Measurements from ENCODE around the gene SLAMF1. TPM values are rescaled to one million over a fixed set of nuclear protein-coding genes. Genes with fewer than 3 reads are reported as not detected.
"Not testable (repeated sequence)": the region's sequence is repeated elsewhere in the genome, so short reads cannot be mapped to it uniquely, and the experiment has no call there.

Gene SLAMF1
- total RNA-seq, 4 donors from 2014 or later, result 1.1 to 2.2 (median 1.7) TPM; not detected in 1

DNA sequence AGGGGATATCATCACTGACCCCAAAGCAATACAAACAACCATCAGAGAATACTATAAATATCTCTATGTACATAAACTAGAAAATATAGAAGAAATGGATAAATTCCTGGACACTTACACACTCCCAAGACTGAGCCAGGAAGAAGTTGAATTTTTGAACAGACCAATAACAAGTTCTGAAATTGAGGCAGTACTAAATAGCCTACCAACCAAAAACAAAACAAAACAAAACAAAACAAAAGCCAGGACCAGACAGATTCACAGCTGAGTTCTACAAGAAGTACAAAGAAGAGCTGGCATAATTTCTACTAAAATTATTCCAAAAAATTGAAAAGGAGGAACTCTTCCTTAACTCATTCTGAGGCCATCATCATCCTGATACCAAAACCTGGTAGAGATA lies 86.0 kb downstream of the SLAMF1 start:
- Histone ChIP-seq H3K36me3 (no peaks in the 10 kb centered on the region), H3K27me3 (peaks cover 0 to 5% (median 0%) of the 10 kb centered on the region in 4 donors), H3K9me3 (peaks cover 0 to 8% (median 0%) of the 10 kb centered on the region in 3 donors), H3K4me1 (no peaks in the 10 kb centered on the region), H3K4me3 (no peak overlapping the region), H3K27ac (no peak overlapping the region)
- no peak for TF ChIP-seq CTCF (IDR thresholded peaks at IDR 0.05)
- TF ChIP-seq POLR2A (IDR thresholded peaks at IDR 0.05), result no peak
- DNase-seq, result no peak
- intact Hi-C loops (cut with DNase I), result no loop called here

GRCh38 chr1:160560045-160560705 lies 86.7 kb downstream of the SLAMF1 start:
- intact Hi-C loops (cut with DNase I), result no loop called here
- WGBS, 2 donors, result 64 to 70% methylated on average over 4 of the region's 4 CpGs
- Histone ChIP-seq H3K9me3 (peaks cover 0 to 8% (median 0%) of the 10 kb centered on the region in 3 donors), H3K27me3 (peaks cover 0 to 5% (median 0%) of the 10 kb centered on the region in 4 donors), H3K4me1 (no peaks in the 10 kb centered on the region), H3K4me3 (no peak overlapping the region), H3K36me3 (no peaks in the 10 kb centered on the region), H3K27ac (peak overlapping the region in 1 of 4 donors; percentile 25)
- no peak for DNase-seq
- TF ChIP-seq CTCF (IDR thresholded peaks at IDR 0.05), result no peak
- peak in 1 of 4 donors; percentile 14 for TF ChIP-seq POLR2A (IDR thresholded peaks at IDR 0.05)

- H3K36me3 ChIP-seq; H3K4me1 ChIP-seq; H3K9me3 ChIP-seq; H3K27me3 ChIP-seq; intact Hi-C loops (cut with DNase I); DNase-seq: not testable (repeated sequence)
- WGBS, 2 donors, result 74 to 89% methylated on average over 3 of the region's 3 CpGs
- peak overlapping the region in 1 of 4 donors; percentile 15 for H3K4me3 ChIP-seq
- peak overlapping the region in 1 of 4 donors; percentile 25 for H3K27ac ChIP-seq
Measured at GRCh38 chr1:160559437-160559836, 87.4 kb downstream of the SLAMF1 start.

GRCh38 chr1:160558660-160559380 lies 88.0 kb downstream of the SLAMF1 start:
- H3K9me3 ChIP-seq, result peaks cover 0 to 8% (median 0%) of the 10 kb centered on the region in 3 donors
- H3K36me3 ChIP-seq, result no peaks in the 10 kb centered on the region
- whole genome bisulfite sequencing, 2 donors, result 60 to 74% methylated on average over 4 of the region's 4 CpGs
- peak overlapping the region in 1 of 4 donors; percentile 25 for H3K27ac ChIP-seq
- H3K4me1 ChIP-seq, result no peaks in the 10 kb centered on the region
- peak overlapping the region in 1 of 4 donors; percentile 15 for H3K4me3 ChIP-seq
- DNase-seq, result no peak
- no peak for TF ChIP-seq POLR2A (IDR thresholded peaks at IDR 0.05)
- TF ChIP-seq CTCF (IDR thresholded peaks at IDR 0.05), result no peak
- intact Hi-C loops (cut with DNase I), result no loop called here
- H3K27me3 ChIP-seq, result peaks cover 0 to 5% (median 0%) of the 10 kb centered on the region in 4 donors

Other genes with a start within 250 kb of the SLAMF1 start
- 10 to 100 TPM in 1 of 4 donors, 1 to 10 TPM in 3; 5.9 to 10.8 (median 7.7) TPM for gene VANGL2, start 246.5 kb downstream of the SLAMF1 start, total RNA-seq
- gene SLAMF6, start 123.8 kb downstream of the SLAMF1 start, total RNA-seq, result 1 to 10 TPM; 1.2 to 5.0 (median 1.5) TPM
- gene CD84, start 67.5 kb downstream of the SLAMF1 start, total RNA-seq, result 1 to 10 TPM in 3 of 4 donors, under 1 TPM in 1; 0.61 to 9.0 (median 2.4) TPM
- 10 to 100 TPM in 1 of 4 donors, 1 to 10 TPM in 3; 1.1 to 13.7 (median 5.3) TPM for gene CD48, start 64.8 kb upstream of the SLAMF1 start, total RNA-seq
- gene SLAMF7, start 92.2 kb upstream of the SLAMF1 start, total RNA-seq, result 1 to 10 TPM; 1.8 to 3.2 (median 2.3) TPM
- 1 to 10 TPM in 1 of 4 donors, under 1 TPM in 3; 0.26 to 3.2 (median 0.60) TPM for gene LY9, start 149.1 kb upstream of the SLAMF1 start, total RNA-seq
- gene CD244, start 215.8 kb upstream of the SLAMF1 start, total RNA-seq, result 1 to 10 TPM in 1 of 4 donors, under 1 TPM in 3; 0.18 to 1.7 (median 0.56) TPM
- not detected for gene ITLN1, start 238.1 kb upstream of the SLAMF1 start, total RNA-seq